Gastrocnemius medialis (tissue), 4 donors: Measurements from ENCODE around the gene IFRD2.

Experiments
- CTCF ChIP-seq, 5 experiments: fragments of 450-650 bp in 3 of 5; fragments of 200-600 bp in 2 of 5; sonication (generic) in 2 of 5; IDR thresholded peaks in 4 of 5; conservative IDR thresholded peaks in 1 of 5; 1 replicate in 4 of 5; 2 replicates in 1 of 5; pipeline ENCODE4 v1.5.1; 2016 to 2019; ENCODE audit warnings: antibody characterized with exemption in 5 of 5, mild to moderate bottlenecking in 3 of 5, moderate library complexity in 3 of 5
- POLR2A ChIP-seq, 2 donors: fragments of 450-650 bp; IDR thresholded peaks; one replicate each; pipeline ENCODE4 v1.6.1; 2017; ENCODE audit warnings: antibody characterized with exemption in 2 of 2, mild to moderate bottlenecking in 2 of 2, moderate library complexity in 2 of 2

- TF ChIP-seq CTCF (IDR thresholded peaks at IDR 0.05 in 4 of 5, conservative IDR thresholded peaks at IDR 0.05 in 1 of 5): no peak
- TF ChIP-seq POLR2A (IDR thresholded peaks at IDR 0.05): no peak
These were observed 5.0 kb downstream of the IFRD2 start for GRCh38 chr3:50287262-50287661.
